ENCODE data around the gene STK16. TPM values are rescaled to one million over a fixed set of nuclear protein-coding genes. Genes with fewer than 3 reads are reported as not detected.

STK16 gene
- total RNA-seq, 6 experiments from 2014 or later: 25.1 to 30.7 (median 28.2) TPM

DNA sequence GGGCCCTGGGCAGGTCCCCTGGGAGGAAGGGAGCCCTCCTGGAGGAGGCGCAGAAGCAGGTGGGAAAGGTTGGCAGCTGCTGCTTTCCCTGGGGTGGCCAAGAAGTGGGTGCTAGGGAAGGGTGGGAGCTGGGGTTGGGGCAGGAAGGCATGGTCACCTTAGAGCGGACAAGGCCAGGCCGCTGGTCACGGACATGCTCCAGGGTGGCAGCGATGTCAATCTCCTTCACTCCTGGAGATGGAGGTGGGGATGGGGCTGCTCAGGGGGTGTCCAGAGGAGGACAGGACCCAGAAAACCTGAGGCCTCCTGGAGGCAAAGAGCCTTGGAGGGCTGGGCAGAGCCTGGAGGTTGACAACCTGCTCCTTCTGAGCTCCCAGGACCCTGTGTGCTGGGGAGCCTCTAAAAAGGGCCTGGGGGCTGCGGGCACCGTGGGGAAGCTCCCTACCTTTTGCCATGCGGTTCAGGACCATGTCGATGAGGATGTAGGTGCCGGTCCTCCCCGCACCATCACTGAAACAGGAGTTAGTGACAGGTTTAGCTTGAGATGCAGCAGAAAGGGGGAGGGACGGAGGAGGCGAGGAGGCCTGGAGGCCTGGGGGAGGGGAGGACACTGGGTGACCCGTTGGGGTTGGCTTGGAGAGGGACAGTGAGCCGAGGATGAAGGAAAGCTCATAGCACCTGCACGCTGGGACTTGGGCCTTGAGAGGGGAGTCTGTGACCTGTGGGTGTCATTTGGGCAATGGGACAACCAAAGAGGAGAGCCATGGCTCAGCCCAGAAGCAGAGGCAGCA is 45.3 kb downstream of the STK16 start:
- no peak for DNase-seq
- no peak overlapping the region for H3K27ac Mint-ChIP-seq
- H3K9me3 Mint-ChIP-seq: no peaks in the 10 kb centered on the region
- peaks cover 24% of the 10 kb centered on the region for H3K4me1 Mint-ChIP-seq (ENCODE audit: low read depth)
- H3K27me3 Mint-ChIP-seq (ENCODE audit: insufficient read depth): peaks cover 9% of the 10 kb centered on the region
- TF ChIP-seq, protein P1, sequence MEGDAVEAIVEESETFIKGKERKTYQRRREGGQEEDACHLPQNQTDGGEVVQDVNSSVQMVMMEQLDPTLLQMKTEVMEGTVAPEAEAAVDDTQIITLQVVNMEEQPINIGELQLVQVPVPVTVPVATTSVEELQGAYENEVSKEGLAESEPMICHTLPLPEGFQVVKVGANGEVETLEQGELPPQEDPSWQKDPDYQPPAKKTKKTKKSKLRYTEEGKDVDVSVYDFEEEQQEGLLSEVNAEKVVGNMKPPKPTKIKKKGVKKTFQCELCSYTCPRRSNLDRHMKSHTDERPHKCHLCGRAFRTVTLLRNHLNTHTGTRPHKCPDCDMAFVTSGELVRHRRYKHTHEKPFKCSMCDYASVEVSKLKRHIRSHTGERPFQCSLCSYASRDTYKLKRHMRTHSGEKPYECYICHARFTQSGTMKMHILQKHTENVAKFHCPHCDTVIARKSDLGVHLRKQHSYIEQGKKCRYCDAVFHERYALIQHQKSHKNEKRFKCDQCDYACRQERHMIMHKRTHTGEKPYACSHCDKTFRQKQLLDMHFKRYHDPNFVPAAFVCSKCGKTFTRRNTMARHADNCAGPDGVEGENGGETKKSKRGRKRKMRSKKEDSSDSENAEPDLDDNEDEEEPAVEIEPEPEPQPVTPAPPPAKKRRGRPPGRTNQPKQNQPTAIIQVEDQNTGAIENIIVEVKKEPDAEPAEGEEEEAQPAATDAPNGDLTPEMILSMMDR (IDR thresholded peaks at IDR 0.05): no peak
- no peak overlapping the region for H3K4me3 Mint-ChIP-seq
- H3K36me3 Mint-ChIP-seq (ENCODE audit: low read depth): no peaks in the 10 kb centered on the region

GRCh38 chr2:219291394-219291793 is 46.1 kb downstream of the STK16 start:
- H3K4me3 Mint-ChIP-seq: no peak overlapping the region
- no peak overlapping the region for H3K27ac Mint-ChIP-seq
- TF ChIP-seq, protein P1 (IDR thresholded peaks at IDR 0.05): no peak
- DNase-seq: no peak
- no peaks in the 10 kb centered on the region for H3K36me3 Mint-ChIP-seq (ENCODE audit: low read depth)
- peaks cover 9% of the 10 kb centered on the region for H3K27me3 Mint-ChIP-seq (ENCODE audit: insufficient read depth)
- peaks cover 19% of the 10 kb centered on the region for H3K4me1 Mint-ChIP-seq (ENCODE audit: low read depth)
- no peaks in the 10 kb centered on the region for H3K9me3 Mint-ChIP-seq

DNA sequence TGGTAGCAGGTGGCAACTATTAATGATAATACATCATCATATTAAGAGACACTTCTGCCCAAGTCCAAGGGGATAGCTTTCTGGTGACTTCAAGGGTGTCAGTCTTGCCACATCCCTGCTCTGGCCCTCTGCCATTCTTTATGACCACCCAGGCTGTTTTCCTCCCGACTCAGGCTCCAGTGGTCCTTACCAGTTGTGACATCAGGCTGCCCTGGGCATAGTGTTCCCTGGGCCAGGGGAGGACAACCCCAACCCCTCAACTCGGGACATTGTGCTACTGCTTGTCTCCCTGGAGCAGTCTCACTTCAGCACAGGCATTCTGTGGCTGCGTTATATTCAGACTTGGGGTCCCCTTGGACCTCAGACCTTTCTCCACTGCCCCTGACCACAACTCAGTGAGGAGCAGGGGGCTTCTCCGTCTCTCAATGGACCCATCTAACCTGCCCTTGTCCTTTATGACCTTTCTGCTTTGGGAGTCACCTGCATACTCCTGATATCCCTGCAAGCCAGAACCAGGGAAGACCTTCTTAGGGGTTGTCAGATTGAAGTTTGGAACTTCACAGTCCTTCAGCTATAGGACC is 46.7 kb downstream of the STK16 start:
- no peak for DNase-seq
- TF ChIP-seq, protein P1 (IDR thresholded peaks at IDR 0.05): no peak
- Mint-ChIP-seq H3K4me1 (ENCODE audit: low read depth) (peaks cover 16% of the 10 kb centered on the region), H3K36me3 (ENCODE audit: low read depth) (no peaks in the 10 kb centered on the region), H3K27ac (no peak overlapping the region), H3K4me3 (no peak overlapping the region), H3K9me3 (no peaks in the 10 kb centered on the region), H3K27me3 (ENCODE audit: insufficient read depth) (peaks cover 9% of the 10 kb centered on the region)

GRCh38 chr2:219292616-219293015 is 47.3 kb downstream of the STK16 start:
- no peaks in the 10 kb centered on the region for H3K36me3 Mint-ChIP-seq (ENCODE audit: low read depth)
- H3K27me3 Mint-ChIP-seq (ENCODE audit: insufficient read depth): peaks cover 6% of the 10 kb centered on the region
- H3K27ac Mint-ChIP-seq: no peak overlapping the region
- peaks cover 16% of the 10 kb centered on the region for H3K4me1 Mint-ChIP-seq (ENCODE audit: low read depth)
- TF ChIP-seq, protein P1 (IDR thresholded peaks at IDR 0.05): no peak
- no peak overlapping the region for H3K4me3 Mint-ChIP-seq
- DNase-seq: no peak
- no peaks in the 10 kb centered on the region for H3K9me3 Mint-ChIP-seq

- Mint-ChIP-seq H3K4me3 (peak overlapping the region; percentile 69), H3K27me3 (ENCODE audit: insufficient read depth) (peaks cover 5% of the 10 kb centered on the region), H3K36me3 (ENCODE audit: low read depth) (no peaks in the 10 kb centered on the region), H3K4me1 (ENCODE audit: low read depth) (peaks cover 16% of the 10 kb centered on the region), H3K9me3 (no peaks in the 10 kb centered on the region), H3K27ac (no peak overlapping the region)
- TF ChIP-seq, protein P1 (IDR thresholded peaks at IDR 0.05): no peak
- DNase-seq: no peak
Measured at GRCh38 chr2:219293736-219294231, 48.5 kb downstream of the STK16 start.

All from HFFc6 (cell line).